Astrocyte (in vitro differentiated cells and primary cell): ENCODE results near the gene PRKCA.

ENCODE experiments used
- CTCF ChIP-seq: IDR thresholded peaks from 2 replicates; pipeline ENCODE4 v1.5.1; 2011; ENCODE audit warnings: low read depth, mild to moderate bottlenecking, inconsistent platforms, low read length, moderate library complexity; ENCODE audit not compliant: insufficient read depth
- EZH2 ChIP-seq: IDR thresholded peaks from 2 replicates; pipeline ENCODE4 v1.6.1; 2012; ENCODE audit warnings: mild to moderate bottlenecking, low read length, inconsistent platforms; ENCODE audit not compliant: insufficient read depth

GRCh38 chr17:66300956-66301355 lies 1.5 kb upstream of the PRKCA start:
- TF ChIP-seq CTCF (no peak), EZH2 (no peak)
